IMR-90 (cell line): ENCODE data around the gene MKKS. TPM values are rescaled to one million over a fixed set of nuclear protein-coding genes. Genes with fewer than 3 reads are reported as not detected.

Experiments used
- ATAC-seq: fragments of 200-7000 bp; cut with Tn5 transposase; 2 replicates; pipeline ENCODE4 v1.9.1; 2020; ENCODE audit warnings: low read depth, mild to moderate bottlenecking, moderate library complexity
- BruUV-seq: library from RNA; stranded (reverse); fragments of 400-500 nt; replicated peaks from 2 replicates; lab custom pipeline; 2021; lab: Mats Ljungman, UMichigan
- CTCF ChIA-PET: fragments of 300-600 bp; formaldehyde crosslinking; extraction: SDS; loops from one replicate; lab custom pipeline; 2021; ENCODE audit warnings: antibody characterized with exemption; lab: Yijun Ruan, JAX
- POLR2A ChIA-PET: fragments of 300-600 bp; sonication (Branson Sonifier 250); formaldehyde crosslinking; loops from one replicate; lab custom pipeline; 2022; ENCODE audit warnings: antibody characterized with exemption; ENCODE audit not compliant: unreplicated experiment; lab: Charles Lee
- DNase-seq: peaks from one replicate; pipeline ENCODE4 v3.0.0; 2013
- H2AFZ ChIP-seq: replicated peaks from 2 replicates; pipeline ENCODE3; 2013; ENCODE audit warnings: low read length, mild to moderate bottlenecking; ENCODE audit not compliant: poor library complexity
- H2AK5ac ChIP-seq: 2 replicates; pipeline ENCODE4 v1.6.1; 2013; ENCODE audit warnings: low read depth, low read length, inconsistent platforms
- H2AK9ac ChIP-seq: replicated peaks from 2 replicates; pipeline ENCODE3; 2013; ENCODE audit warnings: mild to moderate bottlenecking, low read depth, low read length, moderate library complexity; ENCODE audit not compliant: poor library complexity
- H2BK120ac ChIP-seq: 2 replicates; pipeline ENCODE4 v1.6.1; 2013; ENCODE audit warnings: low read depth, low read length, inconsistent platforms
- H2BK15ac ChIP-seq: 3 replicates; pipeline ENCODE4 v1.6.1; 2013; ENCODE audit warnings: low read depth, low read length, inconsistent platforms
- H2BK20ac ChIP-seq: 2 replicates; pipeline ENCODE4 v1.6.1; 2013; ENCODE audit warnings: low read depth, mild to moderate bottlenecking, inconsistent platforms, low read length, moderate library complexity
- H2BK5ac ChIP-seq: 2 replicates; pipeline ENCODE4 v1.6.1; 2013; ENCODE audit warnings: mild to moderate bottlenecking, low read depth, low read length, inconsistent platforms; ENCODE audit not compliant: poor library complexity, severe bottlenecking
- H3K14ac ChIP-seq: replicated peaks from 2 replicates; pipeline ENCODE4 v1.6.1; 2013; ENCODE audit warnings: low read depth, low read length, inconsistent platforms
- H3K18ac ChIP-seq: 2 replicates; pipeline ENCODE4 v1.6.1; 2013; ENCODE audit warnings: low read depth, low read length, control low read depth
- H3K23ac ChIP-seq: 2 replicates; pipeline ENCODE4 v1.6.1; 2013; ENCODE audit warnings: low read depth, low read length, inconsistent platforms
- H3K27ac ChIP-seq: 2 replicates; pipeline ENCODE4 v1.5.1; 2013; ENCODE audit warnings: mild to moderate bottlenecking, control low read depth, low read length; ENCODE audit not compliant: insufficient read depth
- H3K27me3 ChIP-seq: 2 replicates; pipeline ENCODE4 v1.6.1; 2013; ENCODE audit warnings: low read length; ENCODE audit not compliant: control insufficient read depth, insufficient read depth
- H3K36me3 ChIP-seq: 2 replicates; pipeline ENCODE4 v1.6.1; 2013; ENCODE audit warnings: low read length, mixed read lengths; ENCODE audit not compliant: control insufficient read depth, insufficient read depth
- H3K4ac ChIP-seq: 2 replicates; pipeline ENCODE4 v1.6.1; 2013; ENCODE audit warnings: low read depth, low read length, inconsistent platforms
- H3K4me1 ChIP-seq: 2 replicates; pipeline ENCODE4 v1.6.1; 2013; ENCODE audit warnings: low read length, mixed read lengths; ENCODE audit not compliant: control insufficient read depth, insufficient read depth
- H3K4me2 ChIP-seq: 2 replicates; pipeline ENCODE4 v1.6.1; 2013; ENCODE audit warnings: low read depth, mild to moderate bottlenecking, control low read depth, low read length, moderate library complexity
- H3K4me3 ChIP-seq: 2 replicates; pipeline ENCODE4 v1.5.1; 2013; ENCODE audit warnings: low read depth, mild to moderate bottlenecking, control low read depth, low read length, moderate library complexity; ENCODE audit not compliant: insufficient read depth
- H3K56ac ChIP-seq: 2 replicates; pipeline ENCODE4 v1.6.1; 2013; ENCODE audit warnings: low read length, inconsistent platforms; ENCODE audit not compliant: insufficient read depth; ENCODE audit errors: extremely low read depth
- H3K79me1 ChIP-seq, 2 experiments: 2 replicates each; pipeline ENCODE4 v1.6.1; 2013; ENCODE audit warnings: low read length in 2 of 2, inconsistent platforms in 1 of 2, low read depth in 1 of 2
- H3K9ac ChIP-seq: 2 replicates; pipeline ENCODE4 v1.6.1; 2013; ENCODE audit warnings: low read depth, low read length, control low read depth
- H3K9me1 ChIP-seq: 2 replicates; pipeline ENCODE4 v1.6.1; 2013; ENCODE audit warnings: low read length, inconsistent platforms; ENCODE audit not compliant: insufficient read depth
- H3K9me3 ChIP-seq: 2 replicates; pipeline ENCODE4 v1.6.1; 2013; ENCODE audit warnings: low read length; ENCODE audit not compliant: control insufficient read depth, insufficient read depth
- H4K20me1 ChIP-seq: 2 replicates; pipeline ENCODE4 v1.6.1; 2013; ENCODE audit warnings: low read length, inconsistent platforms; ENCODE audit not compliant: insufficient read depth
- H4K5ac ChIP-seq: 2 replicates; pipeline ENCODE4 v1.6.1; 2013; ENCODE audit warnings: mild to moderate bottlenecking, low read depth, low read length, control low read depth
- H4K8ac ChIP-seq, 2 experiments: 2 replicates each; pipeline ENCODE4 v1.6.1; 2013; ENCODE audit warnings: low read depth in 2 of 2, low read length in 2 of 2, control low read depth in 1 of 2, inconsistent platforms in 1 of 2
- H4K91ac ChIP-seq: 2 replicates; pipeline ENCODE4 v1.6.1; 2013; ENCODE audit warnings: low read depth, low read length, inconsistent platforms; ENCODE audit not compliant: insufficient read depth
- MAZ ChIP-seq: IDR thresholded peaks from 2 replicates; pipeline ENCODE4 v1.6.1; 2012; ENCODE audit warnings: low read depth, mild to moderate bottlenecking, low read length, improper control_type of control experiment, moderate library complexity, borderline replicate concordance
- WGBS, 2 experiments: methylation state at CpG; one replicate each; pipeline versions ENCODE4 v1.1.5 to v1.1.7; 2013; ENCODE audit warnings: missing lambda C conversion rate in 2 of 2; ENCODE audit not compliant: insufficient read length in 1 of 2; ENCODE audit errors: extremely low coverage in 2 of 2; 5-methylcytosine and 5-hydroxymethylcytosine counted together
- dilution Hi-C: fragments of 300-500 bp; cut with HindIII; formaldehyde crosslinking; loops from one replicate; pipeline ENCODE4 v1.14.3; 2018; ENCODE audit warnings: low sequenced_read_pairs; ENCODE audit not compliant: unreplicated experiment
- in situ Hi-C: fragments of 300-500 bp; cut with MboI; formaldehyde crosslinking; loops from 3 replicates; pipeline ENCODE4 v1.14.3; 2019; ENCODE audit warnings: low sequenced_read_pairs, inconsistent platforms, mixed read lengths
- intact Hi-C: fragments of 100-400 bp; cut with micrococcal nuclease; formaldehyde crosslinking; loops from 2 replicates; pipeline ENCODE4 v1.10.0; 2022
- polyA plus RNA-seq, 3 experiments: library from polyadenylated mRNA; depleted of rRNA; stranded (reverse); fragments of >200 nt; gene quantifications; 2 replicates each; pipeline ENCODE4 v1.2.3, GENCODE V29; 2012; ENCODE audit warnings: low replicate concordance in 1 of 3
- total RNA-seq: library from RNA; depleted of rRNA; stranded (reverse); fragments of >200 nt; gene quantifications from 2 replicates; pipeline ENCODE4 v1.2.3, GENCODE V29; 2012

The MKKS gene
- total and polyA plus RNA-seq, 2 of the 4 experiments (the other 2 are of a cell fraction), result 6.9 to 7.5 TPM

DNA sequence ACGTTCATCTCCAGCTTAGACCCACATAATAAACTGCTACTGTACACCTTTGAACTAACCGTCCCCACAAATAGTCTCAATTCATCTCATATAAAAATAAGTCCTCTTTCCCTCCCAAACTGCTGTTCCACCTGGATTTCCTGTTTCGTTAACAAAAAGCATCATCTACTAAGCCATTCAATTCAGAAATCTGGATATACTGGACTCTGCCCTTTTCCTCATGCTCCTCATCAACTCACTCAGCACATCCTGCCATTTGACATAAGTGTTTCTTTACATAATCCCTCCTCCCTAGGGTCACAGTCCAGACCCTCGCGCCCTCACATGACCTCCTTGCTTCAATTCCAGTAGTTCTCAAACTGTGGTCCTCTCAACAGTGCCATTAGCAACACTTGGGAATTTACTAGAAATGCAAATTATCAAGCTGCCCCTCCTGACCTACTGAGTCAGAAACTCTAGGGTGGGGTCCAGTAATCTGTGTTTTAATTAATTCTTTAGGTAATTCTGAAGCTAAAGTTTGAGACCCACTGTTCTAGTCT is 4.5 kb downstream of the MKKS start:
- CTCF ChIA-PET, result interaction anchor here (1.7 kb wide), 1 partner anchor 451 kb away, joined by 6 read pairs; no protein-coding TSS in a partner anchor
- intact Hi-C loops, result no loop called here

More for the DNA sequence above, 4.5 kb downstream of the MKKS start:
- no peak overlapping the region for H3K56ac ChIP-seq
- no peak overlapping the region for H2BK15ac ChIP-seq
- no peak overlapping the region for H3K9ac ChIP-seq
- 88% methylated on average over 3 of the region's 5 CpGs; no CpG with 5 or more reads in 1 of the 2 experiments for WGBS, 2 experiments
- no peak overlapping the region for H3K27ac ChIP-seq
- no peak for DNase-seq
- no peak overlapping the region for H2AFZ ChIP-seq
- peaks cover 30 to 67% of the 10 kb centered on the region in 2 experiments for H3K79me1 ChIP-seq
- dilution Hi-C loops, result no loop called here
- H2AK9ac ChIP-seq, result no peak overlapping the region
- no peaks in the 10 kb centered on the region for H3K27me3 ChIP-seq
- POLR2A ChIA-PET, result no interaction called here
- H3K9me3 ChIP-seq, result no peaks in the 10 kb centered on the region
- no peak overlapping the region for H2BK120ac ChIP-seq
- H3K4me3 ChIP-seq, result no peak overlapping the region
- H4K20me1 ChIP-seq, result peaks cover 8% of the 10 kb centered on the region; the same call in 1 of the 2 replicates
- no peak for ATAC-seq
- no peaks in the 10 kb centered on the region for H3K36me3 ChIP-seq
- in situ Hi-C loops, result loop anchor here (5.0 kb wide), 1 partner anchor 452 kb away; no protein-coding TSS in a partner anchor
- H2BK5ac ChIP-seq, result no peak overlapping the region
- H3K4me1 ChIP-seq, result peaks cover 2% of the 10 kb centered on the region; the same call in 1 of the 2 replicates
- H4K8ac ChIP-seq, result no peak overlapping the region
- no peak overlapping the region for H3K18ac ChIP-seq
- H4K91ac ChIP-seq, result no peak overlapping the region
- H2AK5ac ChIP-seq, result no peak overlapping the region
- no peak for TF ChIP-seq MAZ
- no peak overlapping the region for H3K14ac ChIP-seq
- no peaks in the 10 kb centered on the region for H3K9me1 ChIP-seq
- no peak overlapping the region for H4K5ac ChIP-seq
- BruUV-seq, result no TSS peak
- H2BK20ac ChIP-seq, result no peak overlapping the region
- H3K4ac ChIP-seq, result no peak overlapping the region
- H3K4me2 ChIP-seq, result no peak overlapping the region
- no peak overlapping the region for H3K23ac ChIP-seq
